Measurements from ENCODE around the gene ARHGAP22. TPM values are rescaled to one million over a fixed set of nuclear protein-coding genes. Genes with fewer than 3 reads are reported as not detected.

Gene ARHGAP22
- total and polyA plus RNA-seq, 2 experiments from 2014 or later, result 3.2 to 7.8 TPM

- DNase-seq (ENCODE audit: low read depth in 1 of 2, low spot score in 1 of 2), result no peak
- TF ChIP-seq CTCF (IDR thresholded peaks at IDR 0.05; ENCODE audit: low read depth, low read length), result no peak
- no peak overlapping the region for H3K4me3 ChIP-seq
- no peaks in the 10 kb centered on the region for H3K9me3 ChIP-seq (ENCODE audit: low read depth)
- no peaks in the 10 kb centered on the region for H3K36me3 ChIP-seq
- no peak overlapping the region for H3K27ac ChIP-seq
- no peaks in the 10 kb centered on the region for H3K27me3 ChIP-seq
- peaks cover 16% of the 10 kb centered on the region for H3K4me1 ChIP-seq (ENCODE audit: low read depth)
Measured at GRCh38 chr10:48450741-48451466, 154.0 kb downstream of the ARHGAP22 start.

- no peaks in the 10 kb centered on the region for H3K9me3 ChIP-seq (ENCODE audit: low read depth)
- DNase-seq (ENCODE audit: low read depth in 1 of 2, low spot score in 1 of 2), result no peak
- no peaks in the 10 kb centered on the region for H3K27me3 ChIP-seq
- H3K4me3 ChIP-seq, result no peak overlapping the region
- no peak for TF ChIP-seq CTCF (IDR thresholded peaks at IDR 0.05; ENCODE audit: low read depth, low read length)
- H3K4me1 ChIP-seq (ENCODE audit: low read depth), result peaks cover 14% of the 10 kb centered on the region
- no peaks in the 10 kb centered on the region for H3K36me3 ChIP-seq
- H3K27ac ChIP-seq, result no peak overlapping the region
Measured at GRCh38 chr10:48450233-48450740, 154.6 kb downstream of the ARHGAP22 start.

GRCh38 chr10:48449501-48450232, 155.2 kb downstream of the ARHGAP22 start:
- Histone ChIP-seq H3K36me3 (no peaks in the 10 kb centered on the region), H3K27ac (no peak overlapping the region), H3K4me3 (no peak overlapping the region), H3K4me1 (ENCODE audit: low read depth) (peaks cover 12% of the 10 kb centered on the region), H3K27me3 (no peaks in the 10 kb centered on the region), H3K9me3 (ENCODE audit: low read depth) (no peaks in the 10 kb centered on the region)
- TF ChIP-seq CTCF (IDR thresholded peaks at IDR 0.05; ENCODE audit: low read depth, low read length), result no peak
- no peak for DNase-seq (ENCODE audit: low read depth in 1 of 2, low spot score in 1 of 2)

GRCh38 chr10:48448796-48449195, 156.1 kb downstream of the ARHGAP22 start:
- peaks cover 3% of the 10 kb centered on the region for H3K4me1 ChIP-seq (ENCODE audit: low read depth)
- no peaks in the 10 kb centered on the region for H3K36me3 ChIP-seq
- DNase-seq (ENCODE audit: low read depth in 1 of 2, low spot score in 1 of 2), result no peak
- H3K9me3 ChIP-seq (ENCODE audit: low read depth), result no peaks in the 10 kb centered on the region
- TF ChIP-seq CTCF (IDR thresholded peaks at IDR 0.05; ENCODE audit: low read depth, low read length), result no peak
- H3K27me3 ChIP-seq, result no peaks in the 10 kb centered on the region
- no peak overlapping the region for H3K27ac ChIP-seq
- H3K4me3 ChIP-seq, result no peak overlapping the region

GRCh38 chr10:48447356-48448215, 157.3 kb downstream of the ARHGAP22 start:
- TF ChIP-seq CTCF (IDR thresholded peaks at IDR 0.05; ENCODE audit: low read depth, low read length), result no peak
- DNase-seq (ENCODE audit: low read depth in 1 of 2, low spot score in 1 of 2), result no peak
- H3K27me3 ChIP-seq, result no peaks in the 10 kb centered on the region

More at GRCh38 chr10:48447356-48448215, 157.3 kb downstream of the ARHGAP22 start:
- Histone ChIP-seq H3K4me1 (ENCODE audit: low read depth) (no peaks in the 10 kb centered on the region), H3K9me3 (ENCODE audit: low read depth) (no peaks in the 10 kb centered on the region), H3K27ac (no peak overlapping the region), H3K36me3 (no peaks in the 10 kb centered on the region), H3K4me3 (no peak overlapping the region)
